HG03571 (cell line): ENCODE results near the gene SMS.
"Not testable (repeated sequence)": the region's sequence is repeated elsewhere in the genome, so short reads cannot be mapped to it uniquely, and the experiment has no call there.

Experiments used
- ATAC-seq: cut with Tn5 transposase; IDR thresholded peaks from one replicate; pipeline ENCODE4 v1.9.1; 2021; ENCODE audit not compliant: unreplicated experiment

SMS gene

DNA sequence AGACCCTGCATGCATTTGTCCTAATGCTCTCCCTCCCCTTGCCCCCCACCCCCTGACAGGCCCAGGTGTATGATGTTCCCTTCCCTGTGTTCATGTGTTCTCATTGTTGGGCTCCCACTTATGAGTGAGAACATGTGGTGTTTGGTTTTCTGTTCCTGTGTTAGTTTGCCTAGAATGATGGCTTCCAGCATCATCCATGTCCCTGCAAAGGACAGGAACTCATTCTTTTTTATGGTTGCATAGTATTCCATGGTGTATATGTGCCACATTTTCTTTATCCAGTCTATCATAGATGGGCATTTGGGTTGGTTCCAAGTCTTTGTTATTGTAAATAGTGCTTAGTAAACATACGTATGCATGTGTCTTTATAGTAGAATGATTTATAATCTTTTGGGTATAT is 10.0 kb downstream of the SMS start:
- not testable (repeated sequence) for ATAC-seq

DNA sequence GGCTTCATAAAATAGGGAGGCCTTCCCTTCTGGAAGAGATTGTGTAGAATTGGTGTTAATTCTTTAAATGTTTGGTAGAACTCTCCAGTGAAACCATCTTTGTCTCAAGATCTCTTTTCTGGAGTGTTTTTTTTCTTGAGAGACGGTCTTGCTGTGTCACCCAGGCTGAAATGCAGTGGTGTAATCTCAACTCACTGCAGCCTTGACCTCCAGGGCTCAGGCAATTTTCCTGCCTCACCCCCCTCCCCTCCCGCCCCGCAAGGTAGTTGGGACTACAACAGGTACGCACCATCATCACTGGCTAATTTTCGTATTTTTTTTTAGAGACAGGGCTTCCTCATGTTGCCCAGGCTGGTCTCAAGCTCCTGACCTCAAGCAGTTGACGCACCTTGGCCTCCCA is 12.1 kb downstream of the SMS start:
- no peak for ATAC-seq

- ATAC-seq: not testable (repeated sequence)
Observed at GRCh38 chrX:21953195-21953830, 12.8 kb downstream of the SMS start.

DNA sequence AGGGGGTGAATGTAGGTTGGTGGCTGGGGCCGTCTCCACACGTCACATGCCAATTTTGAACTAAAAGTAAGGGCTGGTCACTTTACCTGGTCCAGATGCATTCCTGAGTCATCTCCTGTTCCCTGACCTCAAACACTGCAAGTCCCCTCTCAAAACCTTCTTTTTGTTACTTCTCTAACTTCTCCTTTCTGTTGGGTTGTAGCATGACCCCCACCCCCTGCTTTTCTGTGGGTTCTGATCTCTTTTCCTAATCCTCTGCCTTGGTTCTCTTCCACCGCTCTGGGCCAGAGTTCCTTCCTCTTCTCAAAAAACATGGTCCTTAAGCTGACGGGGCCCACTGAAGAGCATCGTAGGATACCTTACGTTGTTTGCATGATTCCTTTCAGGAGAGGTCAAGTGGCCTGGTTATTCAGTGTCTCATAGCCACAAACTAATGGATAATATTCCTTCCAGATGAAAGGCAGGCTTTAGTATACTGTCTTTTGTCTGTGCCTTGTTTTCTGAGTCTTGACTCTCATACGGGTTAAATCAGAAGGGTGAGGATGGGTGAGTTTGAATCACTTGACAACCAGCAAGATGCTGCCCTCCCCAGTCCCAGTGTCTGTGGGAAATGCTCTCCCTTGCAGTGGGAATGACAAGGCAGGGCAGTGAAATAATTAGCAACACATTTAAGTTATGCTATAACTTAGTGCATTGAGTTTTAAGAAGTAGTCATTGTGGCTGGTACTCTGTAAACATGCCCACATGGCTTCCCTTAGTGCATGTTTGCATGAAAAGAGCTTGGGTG is 15.1 kb downstream of the SMS start:
- ATAC-seq: no peak

DNA sequence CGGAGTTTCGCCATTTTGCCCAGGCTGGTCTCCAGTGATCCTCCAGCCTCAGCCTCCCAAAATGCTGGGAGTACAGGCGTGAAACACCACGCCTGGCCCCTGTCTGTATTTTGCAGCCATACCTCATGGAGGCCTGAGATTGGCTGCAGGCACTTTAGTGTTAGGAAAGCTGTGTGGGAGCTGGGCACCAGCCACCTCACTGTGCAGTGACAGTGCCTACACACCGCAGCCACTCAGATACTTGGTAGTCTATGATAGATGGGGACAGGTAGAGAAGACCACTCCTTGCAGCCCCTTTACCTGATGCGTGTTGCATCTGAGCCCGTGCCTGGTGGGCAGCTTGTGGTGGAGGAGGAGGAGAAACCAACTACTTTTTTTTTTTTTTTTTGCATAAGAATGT is 16.3 kb downstream of the SMS start:
- no peak for ATAC-seq

DNA sequence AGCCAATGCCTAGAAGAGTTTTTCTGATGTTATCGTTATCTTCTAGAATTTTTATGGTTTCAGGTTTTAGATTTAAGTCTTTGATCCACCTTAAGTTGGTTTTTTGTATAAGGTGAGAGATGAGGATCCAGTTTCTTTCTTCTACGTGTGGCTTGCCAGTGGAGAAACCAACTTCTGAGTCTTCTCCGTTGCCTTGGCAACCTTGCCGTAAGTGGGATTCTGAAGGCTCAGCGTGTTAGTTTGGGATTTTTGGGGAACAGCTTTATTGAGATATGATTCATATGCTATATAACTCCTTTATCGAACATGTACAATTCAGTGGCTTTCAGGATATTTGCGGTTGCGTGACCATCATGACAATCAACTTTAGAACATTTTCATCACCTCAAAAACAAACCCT is 17.7 kb downstream of the SMS start:
- ATAC-seq: no peak

- no peak for ATAC-seq
Observed at GRCh38 chrX:21958916-21959315, 18.4 kb downstream of the SMS start.

GRCh38 chrX:21959362-21960051 is 19.0 kb downstream of the SMS start:
- no peak for ATAC-seq

GRCh38 chrX:21960569-21961541 is 20.3 kb downstream of the SMS start:
- no peak for ATAC-seq

GRCh38 chrX:21962361-21962760 is 21.9 kb downstream of the SMS start:
- ATAC-seq: no peak

GRCh38 chrX:21963269-21963668 is 22.8 kb downstream of the SMS start:
- ATAC-seq: no peak

DNA sequence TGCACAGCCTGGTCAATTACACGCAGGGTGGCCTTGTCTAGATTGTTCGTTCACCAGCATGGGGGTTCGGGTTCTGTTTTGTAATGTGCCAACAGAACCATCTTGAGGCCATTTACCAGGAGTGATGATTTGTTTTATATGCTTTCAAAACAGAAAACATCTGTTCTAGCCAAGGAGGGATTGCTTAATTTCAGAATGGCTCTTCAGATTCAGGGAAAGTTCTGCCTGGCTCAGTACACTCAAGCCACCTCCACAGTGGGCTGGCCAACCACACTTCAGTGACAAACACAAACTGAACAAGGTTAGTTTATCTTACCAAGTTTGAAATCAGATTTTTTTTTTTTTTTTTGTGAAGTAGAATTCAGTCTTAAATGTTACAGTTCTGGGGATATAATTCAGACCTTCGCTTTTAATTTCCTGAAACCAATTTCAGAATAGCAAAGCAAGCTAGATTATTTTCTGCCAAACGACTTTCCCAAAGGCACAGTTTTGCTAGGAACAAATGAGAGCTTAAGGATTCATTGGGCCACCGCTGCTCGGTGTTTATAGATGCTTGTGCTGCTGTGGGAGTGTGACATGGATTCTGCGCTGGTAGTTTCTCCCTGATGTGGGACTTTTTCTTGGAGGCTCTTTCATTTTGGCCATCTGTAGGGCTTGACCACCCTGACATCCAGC is 23.4 kb downstream of the SMS start:
- ATAC-seq: no peak

DNA sequence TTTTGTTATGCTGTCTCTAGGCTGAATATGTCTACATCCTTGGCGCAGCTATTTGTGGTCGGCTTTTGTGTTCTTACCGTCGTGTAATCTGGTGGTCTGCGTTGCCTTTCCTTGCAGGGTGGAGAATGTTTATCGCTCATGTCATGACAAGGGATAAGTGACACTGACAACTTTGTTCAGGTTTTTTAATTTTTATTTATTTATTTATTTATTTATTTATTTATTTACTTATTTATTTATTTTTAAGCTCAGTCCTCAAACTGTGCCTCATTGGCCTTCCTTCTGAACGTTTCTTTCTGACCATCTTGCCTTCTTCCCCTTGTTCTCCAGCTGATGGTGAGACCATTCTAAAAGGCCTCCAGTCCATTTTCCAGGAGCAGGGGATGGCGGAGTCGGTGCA is 26.4 kb downstream of the SMS start:
- no peak for ATAC-seq

DNA sequence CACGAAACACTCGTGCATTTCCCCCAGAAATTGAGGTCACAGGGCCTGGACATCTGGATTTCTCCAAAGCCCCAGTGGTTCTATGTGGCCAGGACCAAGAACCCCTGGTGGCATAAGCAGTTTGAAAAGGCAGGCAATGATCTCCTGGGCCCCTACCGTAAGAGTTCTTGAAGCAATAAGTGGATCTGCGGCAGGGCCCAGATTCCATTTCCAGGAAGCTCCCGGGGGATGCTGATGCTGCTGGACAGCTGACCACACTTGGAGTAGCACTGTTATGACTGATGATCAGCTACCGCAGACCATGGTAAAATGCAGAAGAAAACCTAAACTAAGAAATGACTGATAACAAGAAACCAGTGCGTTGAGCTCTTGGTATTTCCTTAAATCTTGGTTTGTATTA is 27.8 kb downstream of the SMS start:
- no peak for ATAC-seq

DNA sequence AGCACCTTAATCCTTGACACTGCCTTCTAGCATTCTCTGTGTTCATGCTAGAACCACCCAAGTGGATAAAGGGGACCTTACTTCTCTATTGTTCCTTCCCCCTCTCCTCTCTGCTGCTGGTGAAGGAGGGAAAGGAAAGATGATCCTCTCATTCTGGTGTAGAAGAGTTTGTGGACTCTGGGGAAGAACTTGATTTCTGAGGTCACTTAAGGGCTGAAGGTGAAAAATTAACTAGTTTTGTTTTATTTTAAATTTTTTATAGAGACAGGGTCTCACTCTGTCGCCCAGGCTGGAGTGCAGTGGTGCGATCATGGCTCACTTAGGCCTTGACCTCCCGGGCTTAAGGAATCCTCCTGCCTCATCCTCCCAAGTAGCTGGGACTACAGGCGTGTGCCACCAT is 29.8 kb downstream of the SMS start:
- no peak for ATAC-seq

DNA sequence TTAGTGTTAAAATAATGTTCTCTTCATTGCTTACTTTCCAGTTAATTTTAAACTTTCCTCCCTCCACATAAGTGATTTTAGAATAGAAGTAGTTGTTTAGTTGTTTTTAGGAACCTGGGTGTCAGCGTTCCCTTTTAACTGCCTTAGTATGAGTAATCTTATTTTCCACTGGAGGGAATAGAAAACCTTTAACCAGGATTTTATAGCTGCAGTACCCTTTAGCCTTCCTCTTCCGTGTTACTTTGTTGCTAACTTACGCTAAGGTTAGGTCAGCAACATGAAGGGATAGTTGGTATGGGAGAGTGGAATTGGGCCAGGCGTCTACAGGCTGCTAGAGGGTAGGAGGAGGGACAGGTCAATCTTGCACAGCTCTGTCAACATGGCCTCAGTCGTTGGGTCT is 31.5 kb downstream of the SMS start:
- ATAC-seq: no peak

DNA sequence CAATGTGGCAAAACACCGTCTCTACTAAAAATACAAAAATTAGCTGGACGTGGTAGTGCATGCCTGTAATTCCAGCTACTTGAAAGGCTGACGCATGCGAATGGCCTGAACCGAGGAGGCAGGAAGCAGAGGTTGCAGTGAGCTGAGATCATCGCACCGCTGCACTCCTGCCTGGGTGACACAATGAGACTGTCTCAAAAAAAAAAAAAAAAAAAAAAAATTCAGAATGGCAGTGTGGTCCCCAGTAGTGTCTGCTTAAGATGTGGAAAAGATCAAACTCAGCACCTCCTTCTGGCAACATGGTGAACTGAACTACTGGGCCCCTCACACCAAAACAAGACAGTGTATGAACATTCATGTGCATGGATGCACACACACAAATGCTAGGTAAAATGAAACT is 32.2 kb downstream of the SMS start:
- no peak for ATAC-seq

- ATAC-seq: no peak
Observed at GRCh38 chrX:21973321-21974010, 33.0 kb downstream of the SMS start.

DNA sequence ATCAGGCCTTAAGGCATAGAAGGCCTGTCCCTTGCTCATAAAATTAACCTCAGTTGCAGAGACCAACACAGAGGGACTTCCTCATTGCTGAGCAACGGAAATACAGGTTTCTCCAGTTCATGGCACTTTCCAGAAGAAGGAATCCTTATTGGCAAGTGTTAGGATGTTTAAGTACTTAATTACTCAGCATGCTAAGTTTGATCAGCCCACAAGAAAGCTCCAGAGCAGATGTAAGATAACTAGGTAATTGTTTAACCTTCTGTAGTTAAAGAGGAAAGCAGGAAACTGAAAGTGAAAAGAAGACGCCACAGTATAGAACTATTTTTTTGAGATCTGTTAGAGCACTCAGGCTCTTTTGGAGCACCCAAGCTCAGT is 33.5 kb downstream of the SMS start:
- peak; percentile 89 for ATAC-seq

GRCh38 chrX:21975242-21975641 is 34.7 kb downstream of the SMS start:
- ATAC-seq: no peak
